Hematopoietic multipotent progenitor cell (in vitro differentiated cells): ENCODE data around the gene FAHD1. TPM values are rescaled to one million over a fixed set of nuclear protein-coding genes. Genes with fewer than 3 reads are reported as not detected.

Experiments
- DNase-seq, 3 donors: peaks; one replicate each; pipeline ENCODE4 v3.0.0-alpha.2; 2011 to 2015; ENCODE audit warnings: low read depth in 2 of 3, low spot score in 2 of 3
- total RNA-seq: library from RNA; depleted of rRNA; stranded (reverse); fragments of >200 nt; gene quantifications from one replicate; pipeline ENCODE4 v1.2.3, GENCODE V29; 2012

FAHD1 gene
- 46.6 TPM for total RNA-seq

DNA sequence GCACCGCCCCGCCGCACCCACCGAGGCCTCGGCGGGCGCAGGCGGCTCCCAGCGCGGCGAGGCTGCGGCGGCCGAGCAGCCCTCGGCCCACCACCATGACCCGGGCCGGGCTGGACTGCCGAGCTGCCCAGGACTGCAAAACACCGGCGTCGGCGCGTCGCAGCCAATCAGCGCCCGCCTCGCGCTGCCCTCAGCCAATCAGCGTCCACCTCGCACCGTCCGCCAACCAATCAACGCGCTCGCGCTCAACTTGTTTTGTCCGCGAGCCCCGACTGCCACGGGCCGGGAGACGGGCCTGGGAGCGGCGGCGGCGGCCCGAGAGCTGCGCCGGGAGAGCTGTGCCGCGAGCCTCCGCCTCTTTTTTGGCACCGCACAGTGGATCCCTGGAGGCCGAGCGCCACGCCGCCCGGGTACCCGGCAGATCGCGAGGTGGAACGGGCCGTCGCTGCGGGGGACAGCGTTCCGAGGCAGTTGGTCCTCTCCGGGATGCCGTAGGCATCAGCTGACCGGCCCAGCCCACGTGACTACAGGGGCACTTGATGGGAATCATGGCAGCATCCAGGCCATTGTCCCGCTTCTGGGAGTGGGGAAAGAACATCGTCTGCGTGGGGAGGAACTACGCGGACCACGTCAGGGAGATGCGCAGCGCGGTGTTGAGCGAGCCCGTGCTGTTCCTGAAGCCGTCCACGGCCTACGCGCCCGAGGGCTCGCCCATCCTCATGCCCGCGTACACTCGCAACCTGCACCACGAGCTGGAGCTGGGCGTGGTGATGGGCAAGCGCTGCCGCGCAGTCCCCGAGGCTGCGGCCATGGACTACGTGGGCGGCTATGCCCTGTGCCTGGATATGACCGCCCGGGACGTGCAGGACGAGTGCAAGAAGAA, at the start of gene FAHD1, which contains the start of gene HAGH:
Gene FAHD1, plus strand, starts transcription at position 516 of the 883 bp plus-strand sequence. Its CDS starts 33 bp downstream, at position 549.
Gene HAGH, minus strand, starts transcription at position 135 of the 883 bp plus-strand sequence. Its CDS starts 38 bp downstream, at position 97.
- DNase-seq: peak; percentile 92 to 93 (median 92)

DNA sequence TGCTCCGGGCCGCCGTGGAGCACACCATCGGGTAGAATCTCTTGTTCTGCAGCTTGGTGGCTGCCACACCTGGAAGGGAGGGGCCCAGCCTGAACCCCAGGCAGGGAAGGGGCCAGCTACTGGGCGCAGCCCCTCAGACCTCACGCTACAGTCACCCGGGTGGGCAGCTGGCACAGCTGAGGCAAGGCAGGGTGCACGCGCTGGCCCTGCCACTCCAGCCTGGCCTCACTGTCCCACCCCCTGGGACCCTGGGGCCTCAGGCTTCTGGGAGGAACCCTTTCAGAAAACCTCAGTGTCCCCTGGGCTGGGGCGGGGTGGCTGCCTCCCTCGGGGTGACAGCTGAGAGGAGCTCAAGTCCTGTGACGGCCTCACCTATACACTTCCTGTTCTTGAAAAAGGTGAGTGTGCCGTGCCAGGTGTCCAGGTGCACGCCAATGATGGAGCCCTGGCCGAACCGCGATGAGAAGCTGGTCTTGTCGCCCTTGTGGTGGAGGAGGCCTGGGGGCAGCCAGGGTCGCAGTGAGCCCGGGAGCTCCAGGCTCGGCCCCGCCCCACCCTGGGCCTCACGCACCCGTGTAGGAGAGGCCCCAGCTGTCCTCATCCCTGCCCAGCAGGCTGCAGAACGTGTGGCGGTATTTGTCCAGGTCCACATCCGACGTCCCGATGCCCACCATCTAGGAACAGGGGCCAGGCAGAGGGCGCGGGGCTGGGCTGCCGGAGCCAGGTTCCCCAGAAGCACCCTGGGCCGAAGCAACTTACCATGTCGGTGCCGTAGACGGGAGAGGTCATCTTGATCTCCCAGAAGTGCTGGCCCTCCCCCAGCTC, 49.4 kb upstream of the FAHD1 start:
- no peak for DNase-seq

DNA sequence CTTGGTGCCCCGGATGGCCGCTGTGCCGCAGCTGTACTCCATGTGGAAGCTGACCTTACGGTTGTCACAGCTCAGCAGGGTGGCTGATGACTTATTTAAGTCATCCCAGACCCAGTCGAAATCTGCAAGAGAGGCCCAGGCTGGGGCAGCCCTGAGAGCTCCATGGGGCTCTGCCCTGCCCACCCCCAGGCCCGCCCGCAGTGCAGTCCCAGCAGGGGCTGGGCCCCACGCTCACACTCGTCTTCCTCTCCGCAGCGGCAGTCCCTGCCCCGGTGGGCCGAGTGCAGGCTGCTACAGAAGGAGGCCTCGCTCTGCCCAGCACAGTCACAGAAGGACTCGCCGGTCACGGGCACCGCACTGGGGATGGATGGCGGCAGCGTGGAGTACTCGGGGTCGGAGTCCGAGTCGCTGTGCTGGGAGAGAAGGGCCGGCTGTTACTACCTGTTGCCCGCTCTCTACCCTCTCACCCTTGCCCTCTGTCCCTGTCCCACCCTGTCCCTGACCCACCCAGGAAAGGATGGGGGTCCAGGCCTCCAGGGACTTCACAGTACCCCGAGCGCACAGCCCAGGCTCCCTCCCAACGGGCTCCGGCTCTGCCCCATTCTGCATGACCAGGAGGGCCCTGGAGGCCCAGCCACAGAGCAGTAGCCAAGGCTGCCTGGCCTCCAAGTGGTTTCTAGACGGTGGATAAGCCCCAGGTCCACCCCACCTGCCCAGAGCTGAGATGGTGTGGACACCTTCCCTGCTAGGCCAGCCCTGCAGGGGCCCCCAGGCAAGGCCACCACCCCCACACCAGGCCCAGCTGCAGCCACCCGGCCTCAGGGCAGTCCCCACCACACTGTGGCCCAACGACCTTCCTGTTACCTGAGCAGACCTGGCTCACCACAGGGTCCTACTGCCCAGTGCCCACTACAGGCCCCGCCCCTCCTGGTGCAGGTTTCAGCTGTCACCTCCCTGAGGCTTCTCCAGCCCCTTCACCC, 48.5 kb upstream of the FAHD1 start:
- no peak for DNase-seq

DNA sequence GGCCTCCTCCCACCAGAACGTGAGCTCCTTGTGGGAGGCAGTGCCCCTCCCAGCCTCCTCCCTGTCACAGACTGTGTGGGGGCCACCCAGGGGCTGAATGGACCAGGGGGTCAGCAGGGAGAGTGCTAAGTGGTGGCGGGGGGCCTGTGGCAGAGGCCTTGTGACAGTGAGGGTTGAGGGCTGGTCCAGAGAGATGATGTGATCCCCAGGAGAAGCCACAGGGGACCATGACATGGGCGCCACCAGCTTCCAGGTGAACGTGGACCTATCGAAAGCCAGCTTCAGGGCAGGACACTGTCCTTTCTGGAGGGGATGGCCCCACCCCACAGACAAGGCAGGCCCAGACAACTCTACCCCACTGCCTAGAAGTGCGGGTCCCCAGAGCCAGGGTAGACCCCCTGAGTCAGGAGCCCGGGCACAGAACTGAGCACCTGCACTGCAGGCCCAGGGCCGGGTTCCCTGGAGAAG, 47.7 kb upstream of the FAHD1 start:
- no peak for DNase-seq

DNA sequence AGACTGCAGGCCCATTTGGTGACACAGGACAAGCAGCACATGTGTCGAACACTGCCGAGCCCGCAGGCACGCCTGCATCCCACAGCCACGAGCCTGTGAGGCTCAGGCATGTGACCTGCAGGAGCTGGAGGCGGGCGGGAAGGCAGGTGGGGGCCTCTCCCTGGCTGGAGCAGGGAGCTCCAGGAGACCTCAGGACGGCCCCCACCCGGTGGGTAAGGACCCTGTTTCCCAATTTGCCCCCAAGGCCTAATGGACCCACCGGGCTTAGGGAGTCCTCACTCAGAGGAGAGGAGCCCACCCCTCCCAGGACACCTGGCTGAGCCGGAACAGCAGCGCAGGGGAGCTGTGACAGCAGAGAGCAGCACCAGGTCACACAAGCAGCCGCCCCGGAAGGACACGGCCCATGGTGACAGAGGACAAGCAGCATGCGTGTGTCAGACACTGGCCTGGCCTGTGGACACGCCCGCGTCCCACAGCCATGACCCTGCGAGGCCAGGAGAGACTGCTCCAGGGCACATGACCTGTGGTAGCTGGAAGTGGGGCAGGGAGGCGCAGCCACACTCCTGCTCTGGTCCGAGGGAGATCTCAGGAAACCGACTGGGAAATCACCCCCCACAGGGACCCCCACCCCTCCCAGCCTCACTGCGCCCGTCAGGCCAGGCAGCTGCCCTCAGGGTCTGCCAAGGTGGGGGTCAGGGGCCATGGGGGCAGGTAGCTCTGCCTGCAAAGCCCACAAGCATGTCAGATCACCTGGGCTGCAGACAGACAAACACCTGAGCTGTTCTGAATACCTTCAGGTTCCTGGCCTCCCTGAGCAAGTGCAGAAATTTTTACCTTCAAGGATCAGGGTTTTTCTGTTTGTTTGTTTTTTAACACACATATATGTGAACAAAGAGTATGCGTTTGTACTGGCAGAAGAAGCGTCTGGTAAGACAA, 47.0 kb upstream of the FAHD1 start:
- DNase-seq: no peak

DNA sequence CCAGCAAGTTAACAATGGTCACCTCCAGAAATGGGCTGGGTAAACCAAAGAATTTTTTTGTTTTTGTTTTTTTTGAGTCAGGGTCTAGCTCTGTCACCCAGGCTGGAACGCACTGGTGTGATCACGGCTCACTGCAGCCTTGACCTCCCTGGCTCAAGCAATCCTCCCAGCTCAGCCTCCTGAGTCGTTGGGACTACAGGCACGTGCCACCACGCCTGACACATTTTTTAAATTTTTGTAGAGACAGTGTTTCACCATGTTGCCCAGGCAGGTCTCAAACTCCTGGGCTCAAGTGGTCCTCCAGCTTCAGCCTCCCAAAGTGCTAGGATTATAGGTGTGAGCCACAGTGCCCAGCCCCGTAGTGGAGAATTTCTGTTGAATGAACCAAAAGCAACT, 46.3 kb upstream of the FAHD1 start:
- no peak for DNase-seq

DNA sequence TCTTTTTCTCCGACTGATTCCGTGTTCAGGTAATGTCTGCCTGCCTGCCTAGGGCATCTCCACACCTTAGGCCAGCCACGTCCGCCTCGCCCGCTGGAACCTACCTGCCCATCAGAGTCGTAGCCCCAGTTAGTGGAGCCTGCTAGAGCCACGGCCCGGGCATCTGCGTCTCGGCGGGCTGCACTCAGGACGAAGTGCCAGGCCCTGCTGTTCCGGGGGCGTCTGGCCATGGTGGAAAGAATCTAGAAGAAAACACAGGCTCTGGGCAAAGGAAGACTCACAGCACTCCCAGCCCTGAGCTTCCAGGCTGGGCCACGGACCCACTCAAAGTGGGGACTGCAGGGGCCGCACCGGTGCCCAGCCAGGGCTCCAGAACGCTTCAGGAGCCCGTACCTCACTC, 45.8 kb upstream of the FAHD1 start:
- DNase-seq: no peak

DNA sequence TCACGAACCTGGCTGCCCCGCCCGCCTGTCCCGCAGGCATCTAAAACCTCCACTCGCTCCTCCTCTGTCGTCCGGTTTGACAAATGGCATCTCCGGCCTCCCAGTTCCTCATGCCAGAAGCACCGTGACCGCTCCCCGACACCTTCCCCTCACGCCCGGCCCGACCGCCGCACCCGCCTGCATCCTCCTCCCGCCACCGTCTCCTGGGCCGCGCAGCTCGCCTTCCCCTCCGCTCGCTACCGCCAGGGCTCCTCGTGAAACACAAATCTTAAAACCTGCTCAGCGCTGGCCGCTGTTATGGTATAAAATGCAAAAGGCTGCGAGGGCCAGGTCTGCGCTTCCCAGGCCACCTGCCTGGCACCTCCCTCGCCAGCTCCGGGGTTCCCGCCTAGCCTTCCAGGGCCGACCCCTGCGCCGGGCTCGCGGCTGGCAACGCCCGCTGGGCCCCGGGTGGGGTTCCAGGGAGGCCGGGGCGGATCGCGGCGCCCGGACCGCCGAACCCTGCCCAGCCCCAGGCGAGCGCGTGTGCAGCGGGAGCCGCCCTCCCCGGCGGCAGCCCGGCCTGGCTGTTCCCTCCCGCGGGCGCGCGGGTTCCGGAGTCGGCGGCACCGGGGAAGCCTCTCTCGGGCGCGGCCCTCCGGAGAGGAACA, 45.1 kb upstream of the FAHD1 start:
- DNase-seq: peak in 2 of 3 donors; percentile 24 to 57

DNA sequence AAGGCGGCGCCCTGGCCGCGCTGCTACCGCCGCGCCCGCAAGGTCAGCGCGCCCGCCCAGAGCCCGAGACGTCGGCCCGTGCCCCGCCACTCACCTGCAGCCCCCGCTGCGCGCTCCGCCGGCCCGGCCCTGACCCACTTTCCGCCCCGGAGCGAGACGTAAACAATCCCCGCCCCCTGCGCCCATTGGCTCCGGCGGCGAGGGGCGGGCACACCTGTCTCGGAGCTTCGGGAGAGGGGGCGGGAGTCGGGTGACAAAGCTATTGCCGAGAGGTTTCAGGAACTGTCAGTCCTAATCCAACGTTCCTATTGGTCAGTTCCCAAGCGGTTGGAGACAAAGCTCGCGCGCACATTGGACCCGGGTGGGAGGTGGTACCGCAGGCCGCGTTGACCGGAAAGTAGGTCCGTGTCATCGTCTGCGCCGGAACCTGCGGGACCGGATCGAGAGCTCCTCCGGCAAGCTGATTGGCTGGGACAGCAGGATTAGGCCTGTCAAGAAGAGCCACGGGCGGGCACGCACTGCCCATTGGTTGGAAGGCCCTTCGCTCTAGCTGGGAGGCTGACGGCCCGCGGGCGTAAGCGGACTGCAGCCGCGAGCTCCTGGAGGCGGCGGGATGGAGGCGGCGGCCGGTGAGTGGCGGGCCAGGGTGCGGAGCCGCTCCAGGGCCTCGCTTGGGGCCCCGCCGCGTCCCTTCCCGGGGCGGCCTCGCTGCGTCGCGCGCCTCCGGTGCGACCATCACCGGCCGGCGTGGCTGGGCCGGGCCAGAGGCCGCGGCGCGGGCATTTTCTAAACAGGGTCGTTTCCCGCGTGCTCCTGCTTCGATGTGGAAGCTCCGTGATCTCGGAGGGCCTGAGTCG, 44.4 kb upstream of the FAHD1 start, which contains the start of the genes NUBP2 and SPSB3:
Gene NUBP2, plus strand, starts transcription at position 553 of the 857 bp plus-strand sequence. Its CDS starts 61 bp downstream, at position 614.
Gene SPSB3, minus strand, starts transcription at position 164 of the 857 bp plus-strand sequence. CDS start 1,088 bp downstream, outside the sequence.
- peak; percentile 93 to 100 (median 100) for DNase-seq

DNA sequence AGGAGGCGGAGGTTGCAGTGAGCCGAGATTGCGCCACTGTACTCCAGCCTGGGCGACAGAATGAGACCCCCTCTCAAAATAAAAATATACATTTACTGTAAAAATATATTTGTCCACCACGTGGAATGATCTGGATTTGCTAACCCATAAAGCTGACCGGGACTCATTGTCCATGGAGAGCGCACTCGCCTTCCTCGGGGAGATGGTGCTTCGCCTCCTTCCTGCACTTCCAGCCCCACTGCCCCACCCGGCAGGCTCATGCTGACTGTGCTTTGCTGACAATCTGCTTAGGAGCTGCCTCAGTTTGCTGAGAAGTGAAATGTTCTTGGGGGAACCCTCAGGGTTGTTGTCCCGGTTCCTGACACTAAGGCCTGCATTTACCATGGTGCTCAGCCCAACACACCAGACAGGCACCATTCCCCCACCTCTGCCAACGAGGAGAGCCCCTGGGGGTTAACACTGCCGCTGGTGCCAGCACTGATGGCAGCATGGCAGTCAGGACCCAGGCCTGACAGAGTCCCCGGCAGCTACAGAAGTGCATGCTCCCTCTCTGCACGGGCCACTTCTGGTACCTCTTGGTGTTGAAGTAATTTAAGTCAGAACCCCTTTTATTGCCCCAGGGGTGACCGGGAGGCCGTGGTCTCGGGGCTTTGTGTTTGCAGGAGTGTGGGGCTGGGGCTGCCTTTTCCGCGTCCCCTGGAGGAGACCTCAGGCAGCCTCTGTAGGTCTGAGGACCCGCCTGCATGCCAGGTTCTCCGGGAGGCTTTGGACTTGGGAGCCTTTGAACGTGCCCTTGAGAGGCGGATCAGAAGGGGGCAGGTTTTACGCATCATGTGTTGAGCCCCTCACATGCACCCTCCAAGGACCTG, 41.8 kb upstream of the FAHD1 start:
- no peak for DNase-seq

DNA sequence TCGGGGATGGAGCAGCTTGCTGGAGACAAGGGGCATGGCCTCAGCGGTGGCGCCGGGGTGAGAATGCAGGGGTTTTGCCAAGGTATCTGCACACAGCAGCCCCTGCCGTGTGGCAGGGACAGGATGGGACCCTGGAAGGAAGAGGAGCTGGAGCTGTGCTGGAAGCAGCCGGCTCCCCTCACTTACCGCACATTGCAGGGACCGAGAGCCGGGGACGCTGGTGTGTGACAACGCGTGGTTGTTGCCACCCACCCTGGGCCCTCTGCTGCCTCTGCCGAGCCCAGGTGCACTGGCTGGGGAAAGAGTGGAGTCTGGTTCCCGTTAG, 41.2 kb upstream of the FAHD1 start:
- no peak for DNase-seq

DNA sequence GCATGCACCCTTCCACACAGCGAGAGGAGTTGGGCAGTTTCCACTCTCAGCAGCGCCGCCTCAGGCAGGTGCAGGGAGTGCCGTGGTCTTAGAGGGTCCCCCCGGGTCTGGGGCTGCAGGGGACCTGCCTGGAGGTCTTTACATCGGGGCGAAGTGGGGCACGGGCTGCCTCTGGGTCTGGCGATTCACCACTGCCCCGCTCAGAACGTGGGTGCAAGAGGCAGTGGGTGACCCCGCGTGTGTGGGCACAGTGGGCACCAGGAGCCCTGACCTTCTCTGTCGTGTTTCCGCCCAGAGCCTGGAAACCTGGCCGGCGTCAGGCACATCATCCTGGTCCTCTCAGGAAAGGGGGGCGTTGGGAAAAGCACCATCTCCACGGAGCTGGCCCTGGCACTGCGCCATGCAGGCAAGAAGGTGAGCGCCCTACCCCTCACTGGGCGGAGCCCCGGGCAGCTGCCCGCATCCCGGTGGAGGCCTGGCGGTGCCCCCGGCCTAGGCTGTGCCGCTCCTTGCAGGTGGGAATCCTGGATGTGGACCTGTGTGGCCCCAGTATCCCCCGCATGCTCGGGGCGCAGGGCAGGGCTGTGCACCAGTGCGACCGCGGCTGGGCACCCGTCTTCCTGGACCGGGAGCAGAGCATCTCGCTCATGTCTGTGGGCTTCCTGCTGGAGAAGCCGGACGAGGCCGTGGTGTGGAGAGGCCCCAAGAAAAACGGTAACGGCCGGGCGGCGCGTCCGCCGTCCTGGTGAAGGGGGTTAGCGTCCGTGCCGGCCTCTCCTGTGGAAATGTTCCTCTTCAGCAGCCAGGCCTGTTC, 40.6 kb upstream of the FAHD1 start:
- DNase-seq: no peak

DNA sequence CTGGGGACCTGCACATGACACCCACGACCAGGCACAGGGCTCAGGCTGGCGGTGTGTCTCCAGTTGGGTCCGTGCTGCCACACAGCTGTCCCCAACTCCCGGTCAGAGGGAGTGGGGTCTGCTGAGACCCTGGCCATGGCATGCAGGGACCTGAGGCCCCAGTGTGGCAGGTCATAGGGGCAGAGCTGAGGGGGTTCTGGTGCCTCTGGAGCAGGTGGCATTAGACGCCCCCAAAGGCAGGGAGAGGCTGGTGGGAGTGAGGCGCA, 40.0 kb upstream of the FAHD1 start:
- no peak for DNase-seq

DNA sequence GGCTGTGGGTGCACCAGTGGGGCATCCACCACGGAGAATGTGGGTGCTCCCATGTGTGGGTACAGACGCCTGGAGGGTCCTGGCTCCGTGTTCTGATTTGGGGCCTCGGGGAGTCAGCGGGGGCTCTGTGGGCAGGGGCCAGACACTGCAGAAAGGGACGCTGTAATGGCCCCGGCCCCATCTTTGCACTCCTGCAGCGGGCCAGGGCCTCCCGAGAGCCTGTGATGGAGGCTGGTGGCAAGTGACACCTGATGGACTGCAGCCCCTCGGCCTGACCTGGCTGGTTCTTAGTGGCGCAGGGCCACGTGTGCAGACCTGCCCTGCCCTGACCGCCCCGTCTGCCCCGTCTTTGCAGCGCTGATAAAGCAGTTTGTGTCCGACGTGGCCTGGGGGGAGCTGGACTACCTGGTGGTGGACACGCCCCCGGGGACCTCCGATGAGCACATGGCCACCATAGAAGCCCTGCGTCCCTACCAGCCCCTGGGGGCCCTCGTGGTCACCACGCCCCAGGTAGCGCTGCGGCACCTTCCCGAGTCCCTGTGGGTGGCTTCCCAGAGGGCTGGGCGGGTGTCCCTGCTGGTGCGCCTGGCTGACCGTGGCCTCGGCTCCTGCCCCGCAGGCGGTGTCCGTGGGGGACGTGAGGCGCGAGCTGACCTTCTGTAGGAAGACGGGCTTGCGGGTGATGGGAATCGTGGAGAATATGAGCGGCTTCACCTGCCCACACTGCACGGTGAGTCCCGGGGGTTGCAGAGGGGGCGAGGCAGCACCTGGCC, 39.5 kb upstream of the FAHD1 start:
- DNase-seq: no peak

DNA sequence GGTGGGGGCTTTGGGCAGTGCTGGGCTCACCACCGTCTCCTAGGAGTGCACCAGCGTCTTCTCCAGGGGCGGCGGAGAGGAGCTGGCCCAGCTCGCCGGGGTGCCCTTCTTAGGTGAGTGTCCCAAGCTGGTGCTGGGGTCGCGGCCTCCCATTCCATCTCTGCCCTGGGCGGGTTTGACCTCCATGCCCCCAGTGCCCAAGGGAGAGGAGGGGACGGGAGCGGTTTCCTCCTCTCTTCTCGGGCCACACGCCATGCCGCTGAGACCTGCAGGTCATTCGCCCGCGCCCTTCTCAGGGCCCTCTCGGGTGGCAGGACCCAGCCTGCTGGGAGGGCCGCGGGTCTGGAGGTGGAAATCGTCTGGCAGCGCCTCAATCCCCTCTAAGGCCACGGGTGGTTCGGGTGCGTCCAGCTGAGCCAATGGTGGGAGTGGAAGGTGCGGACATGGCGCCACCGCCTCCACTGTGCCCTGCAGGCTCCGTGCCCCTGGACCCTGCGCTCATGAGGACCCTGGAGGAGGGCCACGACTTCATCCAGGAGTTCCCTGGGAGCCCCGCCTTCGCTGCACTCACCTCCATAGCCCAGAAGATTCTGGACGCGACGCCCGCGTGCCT, 38.8 kb upstream of the FAHD1 start:
- no peak for DNase-seq
